Adrenal gland (tissue), 12 donors: Measurements from ENCODE around the gene MUC22. TPM values are rescaled to one million over a fixed set of nuclear protein-coding genes. Genes with fewer than 3 reads are reported as not detected.

ENCODE experiments used
- DNase-seq, 7 donors: peaks; one replicate each; pipeline ENCODE4 v3.0.0-alpha.2; 2019 to 2020
- H3K27ac ChIP-seq, 5 donors: fragments of 200-600 bp; sonication (generic) in 4 of 5; 1 replicate in 3 of 5; 2 replicates in 2 of 5; pipeline versions ENCODE4 v1.5.1 to v1.8.0; 2016 to 2020; ENCODE audit warnings: mild to moderate bottlenecking in 1 of 5
- H3K27me3 ChIP-seq: fragments of 200-600 bp; 2 replicates; pipeline ENCODE4 v1.8.0; 2021
- H3K36me3 ChIP-seq, 2 donors: fragments of 200-600 bp; replicated peaks in 1 of 2; 1 replicate in 1 of 2; 2 replicates in 1 of 2; pipeline versions ENCODE4 v1.5.1 to v1.8.0; 2018 to 2022
- H3K4me1 ChIP-seq, 2 donors: fragments of 200-600 bp; replicated peaks in 1 of 2; 1 replicate in 1 of 2; 2 replicates in 1 of 2; pipeline versions ENCODE4 v1.5.1 to v1.8.0; 2018 to 2021
- H3K4me3 ChIP-seq, 4 donors: fragments of 200-600 bp; sonication (generic) in 3 of 4; one replicate each; pipeline ENCODE4 v1.5.1; 2016 to 2018
- H3K9me3 ChIP-seq, 3 donors: fragments of 200-600 bp; sonication (generic) in 1 of 3; replicated peaks in 1 of 3; 1 replicate in 2 of 3; 2 replicates in 1 of 3; pipeline versions ENCODE4 v1.5.1 to v1.8.0; 2016 to 2021
- CTCF ChIP-seq, 6 experiments: fragments of 450-650 bp in 4 of 6; fragments of 200-600 bp in 2 of 6; sonication (generic) in 1 of 6; IDR thresholded peaks; 1 replicate in 5 of 6; 2 replicates in 1 of 6; pipeline versions ENCODE4 v1.5.1 to v1.8.0; 2016 to 2021; ENCODE audit warnings: antibody characterized with exemption in 6 of 6, mild to moderate bottlenecking in 2 of 6, moderate library complexity in 1 of 6
- POLR2A ChIP-seq, 2 donors: fragments of 450-650 bp; IDR thresholded peaks; one replicate each; pipeline ENCODE4 v1.6.1; 2017; ENCODE audit warnings: antibody characterized with exemption in 2 of 2, mild to moderate bottlenecking in 2 of 2, moderate library complexity in 1 of 2
- WGBS, 4 donors: extraction: QIAGEN DNeasy Blood & Tissue Kit in 2 of 4; methylation state at CpG; one replicate each; pipeline versions ENCODE4 v1.1.5 to v1.1.7; 2013 to 2017; 5-methylcytosine and 5-hydroxymethylcytosine counted together
- intact Hi-C, 2 donors: fragments of 100-400 bp; cut with DNase I; formaldehyde crosslinking; loops; one replicate each; pipeline versions ENCODE4 v1.14.1 to v1.15.0; 2022 to 2023
- polyA plus RNA-seq, 3 donors: library from polyadenylated mRNA; stranded (reverse); fragments of 200-250 nt in 2 of 3; fragments of 350-450 nt in 1 of 3; fragmentation: Illumina TruSeq in 1 of 3; extraction: RNeasy Lipid Tissue Mini Kit (QIAGEN cat#74804) in 1 of 3; gene quantifications; one replicate each; pipeline ENCODE4 v1.2.3, GENCODE V29; 2013 to 2014
- total RNA-seq, 9 donors: library from RNA; depleted of rRNA in 4 of 9; stranded (reverse); fragments of >200 nt in 4 of 9; fragments of 120-200 nt in 1 of 9; fragmentation: NEBNext Ultra II Directional in 1 of 9; extraction: Animal tissue kit (Norgen Biotek cat#: 25700) in 1 of 9; gene quantifications; one replicate each; pipeline versions ENCODE4 v1.1.0 to v1.2.4, GENCODE V29; 2013 to 2023
- donor health status: healthy with polysubstance abuse.
- donor health status: Bipolar disorder and iron deficiency.
- donor health status: DM: yes; HTN: yes; CAD: no.
- donor health status: DM: no; HTN: no; CAD: no.
- donor health status: DM: no; HTN: no; CAD: no.
- donor health status: DM: yes; HTN: yes; CAD: no.

The MUC22 gene
- total and polyA plus RNA-seq, 12 donors: not detected

- Histone ChIP-seq H3K27ac (no peak overlapping the region), H3K27me3 (peaks cover 3% of the 10 kb centered on the region), H3K9me3 (no peaks in the 10 kb centered on the region), H3K36me3 (no peaks in the 10 kb centered on the region), H3K4me1 (no peaks in the 10 kb centered on the region), H3K4me3 (no peak overlapping the region)
- 71 to 78% (median 75%) methylated on average over 3 to 4 of the region's 4 CpGs for whole genome bisulfite sequencing, 4 donors
- no peak for DNase-seq
- intact Hi-C loops: no loop called here
- TF ChIP-seq POLR2A (IDR thresholded peaks at IDR 0.05): no peak
- no peak for TF ChIP-seq CTCF (IDR thresholded peaks at IDR 0.05)
Observed at GRCh38 chr6:31025595-31025994, 15.3 kb downstream of the MUC22 start.

GRCh38 chr6:31031095-31031494 lies 20.8 kb downstream of the MUC22 start:
- no peaks in the 10 kb centered on the region for H3K9me3 ChIP-seq
- H3K4me3 ChIP-seq: no peak overlapping the region
- no peaks in the 10 kb centered on the region for H3K4me1 ChIP-seq
- H3K27ac ChIP-seq: no peak overlapping the region
- H3K36me3 ChIP-seq: no peaks in the 10 kb centered on the region
- DNase-seq: peak in 1 of 7 donors; percentile 24
- peaks cover 3% of the 10 kb centered on the region for H3K27me3 ChIP-seq
- intact Hi-C loops: no loop called here
- 85 to 87% (median 86%) methylated on average over 6 of the region's 6 CpGs for WGBS, 4 donors
- TF ChIP-seq CTCF (IDR thresholded peaks at IDR 0.05) (no peak), POLR2A (IDR thresholded peaks at IDR 0.05) (no peak)

- H3K27ac ChIP-seq: no peak overlapping the region
- intact Hi-C loops: no loop called here
- no peak overlapping the region for H3K4me3 ChIP-seq
- no peaks in the 10 kb centered on the region for H3K4me1 ChIP-seq
- 83 to 91% (median 88%) methylated on average over 4 of the region's 4 CpGs for WGBS, 4 donors
- H3K36me3 ChIP-seq: no peaks in the 10 kb centered on the region
- H3K9me3 ChIP-seq: no peaks in the 10 kb centered on the region
- DNase-seq: no peak
- TF ChIP-seq POLR2A (IDR thresholded peaks at IDR 0.05) (no peak), CTCF (IDR thresholded peaks at IDR 0.05) (no peak)
- peaks cover 2% of the 10 kb centered on the region for H3K27me3 ChIP-seq
Observed at GRCh38 chr6:31033075-31033474, 22.8 kb downstream of the MUC22 start.

GRCh38 chr6:31035862-31036497 lies 25.7 kb downstream of the MUC22 start:
- Histone ChIP-seq H3K4me1 (no peaks in the 10 kb centered on the region), H3K9me3 (no peaks in the 10 kb centered on the region), H3K27me3 (peaks cover 4% of the 10 kb centered on the region), H3K27ac (no peak overlapping the region), H3K4me3 (no peak overlapping the region), H3K36me3 (no peaks in the 10 kb centered on the region)
- intact Hi-C loops: no loop called here
- no peak for TF ChIP-seq POLR2A (IDR thresholded peaks at IDR 0.05)
- TF ChIP-seq CTCF (IDR thresholded peaks at IDR 0.05): no peak
- DNase-seq: no peak
- 71 to 76% (median 71%) methylated on average over 4 of the region's 4 CpGs for WGBS, 4 donors
